ENCODE results near the gene GAB1.

DNA sequence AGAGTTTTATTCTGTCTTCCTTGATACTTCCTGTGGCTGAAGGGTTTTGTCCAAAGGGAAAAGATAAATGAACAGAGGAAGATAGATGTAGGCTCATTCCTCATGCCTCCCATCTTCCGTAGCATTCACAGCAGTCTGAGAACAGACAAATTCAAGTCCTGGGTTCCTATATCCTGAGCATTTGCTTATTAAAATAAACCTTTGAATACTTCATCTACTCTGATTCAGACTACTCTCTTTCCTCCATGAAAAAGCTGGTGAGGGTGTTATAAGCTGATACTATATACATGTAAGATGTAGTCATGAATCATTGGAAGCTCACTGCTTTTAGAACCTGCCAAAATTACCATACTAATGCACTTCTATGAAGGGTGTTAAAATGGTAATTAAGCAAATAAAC is 61.2 kb downstream of the GAB1 start:
- TF ChIP-seq, protein P1, sequence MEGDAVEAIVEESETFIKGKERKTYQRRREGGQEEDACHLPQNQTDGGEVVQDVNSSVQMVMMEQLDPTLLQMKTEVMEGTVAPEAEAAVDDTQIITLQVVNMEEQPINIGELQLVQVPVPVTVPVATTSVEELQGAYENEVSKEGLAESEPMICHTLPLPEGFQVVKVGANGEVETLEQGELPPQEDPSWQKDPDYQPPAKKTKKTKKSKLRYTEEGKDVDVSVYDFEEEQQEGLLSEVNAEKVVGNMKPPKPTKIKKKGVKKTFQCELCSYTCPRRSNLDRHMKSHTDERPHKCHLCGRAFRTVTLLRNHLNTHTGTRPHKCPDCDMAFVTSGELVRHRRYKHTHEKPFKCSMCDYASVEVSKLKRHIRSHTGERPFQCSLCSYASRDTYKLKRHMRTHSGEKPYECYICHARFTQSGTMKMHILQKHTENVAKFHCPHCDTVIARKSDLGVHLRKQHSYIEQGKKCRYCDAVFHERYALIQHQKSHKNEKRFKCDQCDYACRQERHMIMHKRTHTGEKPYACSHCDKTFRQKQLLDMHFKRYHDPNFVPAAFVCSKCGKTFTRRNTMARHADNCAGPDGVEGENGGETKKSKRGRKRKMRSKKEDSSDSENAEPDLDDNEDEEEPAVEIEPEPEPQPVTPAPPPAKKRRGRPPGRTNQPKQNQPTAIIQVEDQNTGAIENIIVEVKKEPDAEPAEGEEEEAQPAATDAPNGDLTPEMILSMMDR (IDR thresholded peaks at IDR 0.05): no peak
- TF ChIP-seq POLR2A (IDR thresholded peaks at IDR 0.05): no peak

Data from heart left ventricle (tissue), 13 donors.